Hindlimb muscle (tissue), 1 donor: Measurements from ENCODE around the gene IQCK. TPM values are rescaled to one million over a fixed set of nuclear protein-coding genes. Genes with fewer than 3 reads are reported as not detected.
"Not testable (repeated sequence)": the region's sequence is repeated elsewhere in the genome, so short reads cannot be mapped to it uniquely, and the experiment has no call there.

Experiments
- DNase-seq: peaks from one replicate; pipeline ENCODE4 v3.0.0-alpha.2; 2013
- polyA plus RNA-seq: library from polyadenylated mRNA; unstranded; fragments of 120-200 nt; gene quantifications from one replicate; pipeline ENCODE4 v1.2.1, GENCODE V29; 2013; ENCODE audit not compliant: insufficient read length

IQCK gene
- polyA plus RNA-seq, 1 donor, result 14.2 TPM

DNA sequence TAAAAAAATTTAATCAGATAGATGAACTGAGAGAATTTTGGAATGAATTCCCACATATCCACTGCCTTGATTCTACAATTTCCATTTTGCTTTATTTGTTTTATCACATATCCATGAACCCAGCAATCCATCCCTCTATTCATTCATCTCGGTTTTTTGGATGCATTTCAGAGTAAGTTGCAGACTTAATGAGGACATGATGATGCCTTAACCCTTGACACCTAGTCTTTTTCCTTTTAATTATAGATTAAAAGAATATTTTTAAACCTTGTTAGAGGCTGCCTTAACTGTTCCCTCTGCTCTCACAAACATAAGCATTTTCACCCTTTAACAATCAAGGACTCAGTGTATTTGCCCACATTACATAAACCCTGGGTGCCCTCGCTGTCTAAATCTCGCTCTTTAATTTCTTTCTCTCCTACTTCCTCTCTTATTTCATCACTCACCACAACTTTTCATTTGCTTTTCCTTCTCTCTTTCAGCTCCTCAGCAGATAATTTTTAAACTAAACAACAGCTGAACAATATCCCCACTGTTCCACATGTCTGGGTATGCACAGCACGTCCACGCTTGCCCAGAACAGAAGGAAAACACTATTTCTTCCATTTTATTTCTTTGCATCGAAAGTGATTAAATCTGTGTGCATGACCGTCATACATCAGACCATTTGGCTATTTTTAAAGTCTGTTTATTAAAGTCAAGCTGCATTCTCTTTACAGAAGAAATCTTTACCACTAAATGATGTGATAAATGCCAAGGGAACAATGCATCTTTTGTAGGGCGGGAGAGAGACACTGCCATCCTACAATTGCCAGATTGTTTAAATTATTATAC lies 39.9 kb downstream of the IQCK start:
- DNase-seq, result no peak

DNA sequence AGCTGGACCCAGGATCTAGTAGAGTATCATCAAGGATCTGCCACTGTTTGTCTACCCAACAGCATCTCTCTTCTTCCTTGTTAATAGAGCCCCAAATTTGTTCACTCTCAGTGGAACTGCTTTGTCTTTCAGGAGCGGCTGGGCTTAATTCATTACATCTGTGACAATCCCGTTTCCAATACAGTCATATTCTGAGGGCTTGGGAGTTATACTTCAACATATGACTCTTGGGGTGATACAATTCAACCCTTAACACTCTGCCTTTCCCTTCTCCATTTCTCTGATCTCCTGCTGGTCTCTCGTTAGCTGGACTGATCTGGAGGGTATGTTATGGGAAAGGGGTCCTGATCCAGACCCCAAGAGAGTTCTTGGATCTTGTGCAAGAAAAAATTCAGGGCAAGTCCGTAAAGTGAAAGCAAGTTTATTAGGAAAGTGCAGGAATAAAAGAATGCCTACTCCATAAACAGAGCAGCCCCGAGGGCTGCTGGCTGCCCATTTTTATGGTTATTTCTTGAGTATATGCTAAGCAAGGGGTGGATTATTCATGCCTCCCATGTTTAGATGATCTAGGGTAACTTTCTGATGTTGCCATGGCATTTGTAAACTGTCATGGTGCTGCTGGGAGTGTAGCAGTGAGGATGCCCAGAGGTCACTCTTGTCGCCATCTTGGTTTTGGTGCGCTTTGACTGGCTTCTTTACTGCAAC lies 42.4 kb downstream of the IQCK start:
- DNase-seq, result no peak

DNA sequence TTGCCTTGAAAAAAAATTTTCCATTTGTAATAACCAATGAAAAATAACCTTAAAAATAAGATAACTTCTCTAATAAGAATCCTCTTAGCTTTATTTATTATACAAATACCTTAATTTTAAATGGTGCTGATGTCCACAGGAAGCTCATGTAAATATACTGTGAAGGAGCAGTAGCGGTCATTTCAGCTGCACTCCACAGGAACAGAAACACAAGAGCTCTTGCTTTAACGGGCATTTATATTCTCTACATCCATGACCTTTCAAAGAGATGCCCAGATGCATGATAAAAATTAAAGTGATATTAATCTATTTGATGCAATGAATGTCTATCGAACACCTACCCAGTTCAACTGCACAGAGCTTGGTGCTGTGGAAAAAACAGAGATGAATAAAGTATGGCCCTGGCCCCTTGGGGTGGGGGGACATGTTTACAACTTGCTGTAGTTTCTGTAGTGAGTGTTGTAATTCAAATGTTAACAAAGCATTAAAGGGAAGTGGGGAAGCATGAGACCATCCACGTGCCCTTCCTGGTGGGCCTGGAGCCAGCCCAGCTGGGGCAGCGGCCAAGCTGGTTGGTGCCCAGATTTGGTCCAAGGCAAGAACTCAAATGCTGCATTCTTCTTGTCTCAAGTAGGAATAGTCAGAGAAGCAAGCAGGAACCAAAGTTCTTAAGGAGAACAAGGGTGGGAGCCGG lies 47.9 kb downstream of the IQCK start:
- DNase-seq, result peak; percentile 45

DNA sequence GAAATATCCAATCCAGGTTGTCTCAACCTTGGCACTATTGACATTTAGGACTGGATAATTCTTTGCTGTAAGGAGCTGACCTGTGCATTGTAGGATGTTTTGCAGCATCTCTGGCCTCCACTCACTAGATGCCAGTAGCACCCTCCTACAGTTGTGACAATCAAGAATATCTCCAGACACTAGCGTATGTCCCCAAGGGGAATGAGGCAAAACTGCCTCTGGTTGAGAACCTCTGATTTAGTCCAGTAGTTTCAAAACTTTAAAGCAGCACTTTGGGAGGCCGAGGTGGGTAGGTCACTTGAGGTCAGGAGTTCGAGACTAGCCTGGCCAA lies 48.4 kb downstream of the IQCK start:
- no peak for DNase-seq

DNA sequence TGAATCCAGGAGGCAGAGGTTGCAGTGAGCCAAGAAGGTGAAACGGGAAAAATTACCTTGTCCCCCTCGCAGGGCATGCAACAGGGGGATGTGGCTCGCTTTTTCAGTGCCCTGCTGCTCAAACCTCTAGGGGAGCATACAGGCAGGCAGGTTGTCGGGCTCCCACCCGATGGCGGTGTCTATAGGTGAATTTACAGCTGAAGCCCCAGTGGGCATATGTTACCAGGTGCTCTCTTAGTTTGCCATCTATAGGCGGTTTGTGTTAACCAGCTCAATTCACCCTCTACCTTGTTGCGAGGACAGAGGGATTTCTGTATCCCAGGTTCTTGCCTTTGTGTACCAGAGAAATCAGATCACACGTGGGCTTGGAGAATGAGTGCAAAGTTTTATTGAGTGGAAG lies 48.9 kb downstream of the IQCK start:
- no peak for DNase-seq

DNA sequence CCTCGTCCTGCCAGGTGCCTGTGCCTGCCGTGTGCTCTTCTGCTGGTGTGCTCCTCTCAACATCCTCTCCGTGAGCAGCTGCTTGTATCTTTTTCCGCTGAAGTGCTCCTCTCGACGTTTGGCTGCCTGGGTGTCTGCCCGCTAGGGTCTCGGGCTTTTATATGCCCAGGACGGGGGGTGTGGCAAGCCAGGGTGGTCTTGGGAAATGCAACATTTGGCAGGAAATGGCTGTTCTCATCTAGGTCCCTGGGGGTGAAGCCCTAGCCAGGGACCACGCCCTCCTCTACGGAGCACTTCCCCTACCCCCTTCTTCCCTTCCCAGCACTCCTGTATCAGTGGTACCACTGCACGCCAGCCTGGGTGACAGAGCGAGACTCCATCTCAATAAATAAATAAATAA lies 49.4 kb downstream of the IQCK start:
- no peak for DNase-seq

DNA sequence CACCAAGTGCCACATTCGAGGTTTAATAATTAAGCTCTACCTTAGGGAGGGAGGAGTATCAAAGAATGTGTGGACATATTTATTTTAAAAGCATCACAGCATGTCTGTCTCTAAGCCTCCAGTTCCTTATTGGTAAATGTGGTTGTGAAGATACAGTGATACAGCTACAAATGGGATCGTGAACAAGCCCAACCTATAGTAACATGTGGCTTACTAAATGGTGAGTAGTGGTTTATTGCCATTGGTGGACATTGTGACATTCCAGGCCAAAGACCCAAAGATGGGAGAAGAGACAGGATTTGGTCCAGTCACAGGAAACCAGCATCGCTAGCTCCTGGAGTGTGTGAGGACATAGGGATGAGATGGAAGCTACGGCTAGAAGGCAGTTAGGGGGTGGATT lies 51.2 kb downstream of the IQCK start:
- no peak for DNase-seq

DNA sequence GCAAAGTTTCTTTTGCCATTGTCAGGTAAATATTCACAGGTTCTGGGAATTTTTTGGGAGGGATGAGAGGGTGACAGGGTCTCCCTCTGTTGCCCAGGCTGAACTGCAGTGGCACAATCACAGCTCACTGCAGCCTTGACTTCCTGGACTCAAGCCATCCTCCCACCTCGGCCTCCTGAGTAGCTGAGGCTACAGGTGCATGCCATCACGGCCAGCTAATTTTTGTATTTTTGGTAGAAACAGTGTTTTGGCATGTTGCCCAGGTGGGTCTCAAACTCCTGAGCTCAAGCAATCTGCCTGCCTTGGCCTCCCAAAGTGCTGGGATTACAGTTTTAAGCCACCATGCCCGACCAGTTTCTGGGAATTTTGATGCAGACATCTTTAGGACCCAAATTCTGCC lies 53.0 kb downstream of the IQCK start:
- no peak for DNase-seq

DNA sequence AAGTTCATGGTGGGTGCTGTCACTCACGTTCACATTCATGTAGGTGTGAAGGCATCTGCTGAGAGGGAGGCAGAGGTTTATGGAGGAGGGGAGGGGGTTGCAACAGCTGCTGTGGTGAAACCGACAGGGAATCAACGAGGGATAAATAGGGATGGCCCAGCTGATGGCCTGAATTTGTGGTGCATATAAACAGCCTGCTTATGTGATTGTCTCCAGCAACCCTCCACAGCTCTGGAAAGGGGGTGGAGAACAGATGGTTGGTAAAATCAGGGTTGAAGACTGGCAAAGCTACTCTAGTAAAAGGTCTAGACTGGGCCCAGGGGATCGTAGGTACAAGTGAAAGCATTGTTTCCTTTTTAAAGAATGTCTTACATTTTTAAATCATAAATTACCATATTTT lies 53.7 kb downstream of the IQCK start:
- no peak for DNase-seq

DNA sequence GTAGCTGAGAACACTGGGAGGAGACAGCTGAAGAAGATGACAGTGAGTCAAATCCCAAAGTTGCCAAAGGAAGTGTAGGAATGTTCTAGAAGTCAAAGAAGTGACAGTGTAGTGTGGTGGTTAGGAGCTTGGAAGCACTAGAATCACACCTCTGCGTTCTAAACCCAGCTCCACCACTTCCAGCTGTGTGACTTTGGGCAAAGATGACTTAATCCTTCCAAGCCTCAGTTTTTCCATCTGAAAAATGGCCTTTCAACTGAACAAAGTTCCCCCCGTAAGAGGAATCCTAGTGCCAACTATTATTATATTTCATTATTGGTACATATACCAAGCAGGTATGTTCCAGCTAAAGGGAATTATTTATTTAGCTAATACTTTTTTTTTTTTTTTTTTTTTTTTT lies 56.0 kb downstream of the IQCK start:
- DNase-seq, result no peak

DNA sequence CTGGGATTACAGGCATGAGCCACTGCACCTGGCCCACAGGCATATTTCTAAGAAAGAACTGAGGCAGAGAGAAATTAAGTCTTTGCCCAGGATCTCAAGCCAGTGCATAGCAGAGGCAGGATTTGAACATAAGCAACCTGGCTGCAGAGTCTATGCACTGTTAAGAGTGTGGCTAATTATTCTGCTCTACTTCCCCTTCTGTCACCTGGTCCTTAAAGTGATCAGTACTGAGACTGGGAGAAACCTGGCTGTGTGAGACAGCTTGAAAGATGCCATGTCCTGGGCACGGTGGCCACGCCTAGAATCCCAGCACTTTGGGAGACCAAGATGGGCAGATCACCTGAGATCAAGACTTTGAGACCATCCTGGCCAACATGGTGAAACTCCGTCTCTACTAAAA lies 58.1 kb downstream of the IQCK start:
- DNase-seq, result no peak

DNA sequence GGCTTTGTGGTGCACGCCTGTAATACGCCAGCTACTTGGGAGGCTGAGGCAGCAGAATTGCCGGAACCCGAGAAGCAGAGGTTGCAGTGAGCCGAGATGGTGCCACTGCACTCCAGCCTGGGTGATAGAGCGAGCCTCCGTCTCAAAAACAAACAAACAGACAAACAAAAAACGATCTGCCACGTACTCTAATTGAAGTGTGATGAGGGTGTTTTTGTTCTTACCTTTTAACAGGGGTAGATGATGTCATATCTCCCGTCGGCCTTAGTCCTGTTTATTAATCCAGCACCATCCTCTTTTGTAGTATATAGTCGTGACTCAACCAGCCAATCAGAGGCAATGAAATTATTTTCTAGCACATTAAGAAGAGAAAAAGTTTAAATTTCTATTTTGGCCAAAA lies 58.5 kb downstream of the IQCK start:
- no peak for DNase-seq

DNA sequence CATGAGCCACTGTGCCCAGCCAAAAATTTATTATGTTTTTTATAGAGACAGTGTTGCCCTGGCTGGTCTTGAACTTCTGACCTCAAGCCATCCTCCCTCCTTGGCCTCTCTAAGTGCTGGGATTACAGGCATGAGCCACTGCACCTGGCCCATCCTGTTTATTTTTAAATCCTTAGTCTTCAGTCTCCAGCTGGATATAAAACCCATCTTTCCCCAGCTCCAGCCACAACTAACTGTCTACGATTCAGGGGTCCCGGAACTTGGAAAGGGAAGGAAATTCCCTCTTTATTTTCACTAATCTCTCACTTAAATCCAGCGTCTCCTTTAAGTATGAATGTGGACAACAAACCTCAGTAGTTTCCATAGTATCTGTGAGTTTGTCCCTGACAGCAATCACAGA lies 62.2 kb downstream of the IQCK start:
- DNase-seq, result no peak

DNA sequence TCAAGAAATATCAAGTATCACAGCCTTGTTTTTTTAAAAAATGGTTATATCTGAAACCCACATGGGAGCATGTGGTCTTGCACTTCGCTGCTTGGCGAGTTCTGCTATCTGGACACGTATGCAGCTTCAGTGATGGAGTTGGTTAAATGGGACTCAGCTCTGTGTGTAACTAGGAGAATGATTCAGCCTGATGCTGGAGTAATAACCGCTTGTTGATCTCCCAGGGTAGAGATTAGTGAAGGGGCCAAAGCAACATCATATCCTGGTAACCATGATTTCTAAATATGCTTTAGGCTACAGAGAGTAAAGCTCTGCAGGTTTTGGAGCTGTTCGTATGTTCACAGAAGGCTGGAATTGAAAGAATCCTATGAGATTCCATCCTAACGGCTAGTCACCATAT lies 63.2 kb downstream of the IQCK start:
- DNase-seq, result peak; percentile 54

DNA sequence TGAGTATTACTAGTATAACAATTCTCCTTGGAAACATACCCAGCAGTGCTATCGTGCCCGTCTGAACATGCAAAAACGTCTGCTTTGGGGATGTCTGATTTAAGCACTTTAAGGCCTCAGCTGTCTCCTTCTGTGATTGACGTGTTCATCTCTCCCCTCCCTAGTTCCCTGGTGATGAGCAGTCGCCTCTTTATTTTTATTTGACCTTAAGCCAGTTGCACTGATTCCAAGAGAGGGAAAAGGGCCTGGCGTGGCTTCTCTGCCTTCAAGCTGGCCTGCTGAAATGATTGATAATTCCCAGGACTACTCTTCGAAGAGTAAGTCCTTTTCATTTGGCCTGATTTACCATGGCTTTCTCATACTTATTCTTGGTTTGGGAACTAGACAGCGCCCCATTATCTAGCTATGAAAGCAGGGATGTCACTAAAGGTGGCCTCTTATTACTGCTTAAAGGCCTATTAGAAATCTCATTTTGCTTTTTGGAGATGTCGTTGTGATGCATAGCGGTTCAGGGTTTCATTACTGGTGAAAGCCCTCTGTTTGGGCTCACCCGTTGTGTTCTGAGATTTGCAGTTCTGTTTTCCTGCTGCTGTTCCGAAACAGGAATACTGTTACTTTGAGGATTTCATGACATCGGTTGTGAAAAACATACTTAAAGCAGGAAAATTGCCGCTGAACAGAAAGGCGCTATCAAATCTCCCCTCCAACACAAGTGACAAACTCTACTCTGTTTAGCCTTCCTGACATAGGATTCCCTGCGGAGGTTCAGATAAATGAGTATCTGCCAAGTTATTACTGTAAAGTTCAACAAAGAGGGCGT lies 65.5 kb downstream of the IQCK start:
- DNase-seq, result peak; percentile 54

DNA sequence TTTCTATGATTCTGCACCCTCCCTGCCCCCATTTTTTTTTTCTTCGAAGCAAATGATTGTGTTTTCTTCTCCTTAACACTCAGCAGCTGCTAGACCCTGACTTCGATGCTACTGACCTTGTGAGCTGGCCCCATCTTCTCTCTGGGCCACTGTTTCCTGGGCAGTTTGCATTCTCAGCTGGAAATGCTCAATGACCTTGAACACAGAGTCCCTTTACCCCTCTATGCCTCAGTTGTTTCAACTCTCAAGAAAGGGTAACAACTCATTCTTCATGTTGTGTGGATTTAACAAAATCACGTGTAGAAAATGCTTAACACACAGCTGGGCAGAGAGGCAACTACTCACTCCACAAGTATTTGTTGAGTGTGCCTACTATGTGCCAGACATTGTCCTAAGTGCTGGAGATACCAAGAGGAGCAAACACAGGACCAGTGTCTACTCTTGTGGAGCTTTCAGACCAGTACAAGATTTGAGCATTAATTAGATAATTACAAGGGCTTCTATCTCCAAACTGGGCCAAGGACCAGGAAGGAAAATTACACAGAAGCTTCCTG lies 66.2 kb downstream of the IQCK start:
- DNase-seq, result no peak

DNA sequence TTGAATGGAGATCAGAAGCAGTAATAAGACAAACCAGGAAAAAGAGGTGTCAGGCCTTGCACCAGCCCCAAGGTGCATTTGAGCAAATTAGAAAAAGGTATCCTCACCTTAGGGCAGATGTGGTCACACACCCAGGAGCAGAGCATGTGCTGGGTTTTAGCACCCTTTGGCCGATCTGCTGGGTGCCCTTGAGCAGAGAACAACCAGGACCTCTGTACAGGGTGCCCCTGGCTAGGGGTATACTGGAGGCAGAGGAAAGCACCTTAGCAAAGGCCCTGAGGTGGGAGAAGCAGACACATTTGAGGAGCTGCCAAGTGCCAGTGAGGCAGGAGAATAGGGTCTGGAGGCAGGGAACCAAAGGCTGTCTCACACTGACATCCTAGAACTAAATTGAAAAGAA lies 67.0 kb downstream of the IQCK start:
- no peak for DNase-seq

DNA sequence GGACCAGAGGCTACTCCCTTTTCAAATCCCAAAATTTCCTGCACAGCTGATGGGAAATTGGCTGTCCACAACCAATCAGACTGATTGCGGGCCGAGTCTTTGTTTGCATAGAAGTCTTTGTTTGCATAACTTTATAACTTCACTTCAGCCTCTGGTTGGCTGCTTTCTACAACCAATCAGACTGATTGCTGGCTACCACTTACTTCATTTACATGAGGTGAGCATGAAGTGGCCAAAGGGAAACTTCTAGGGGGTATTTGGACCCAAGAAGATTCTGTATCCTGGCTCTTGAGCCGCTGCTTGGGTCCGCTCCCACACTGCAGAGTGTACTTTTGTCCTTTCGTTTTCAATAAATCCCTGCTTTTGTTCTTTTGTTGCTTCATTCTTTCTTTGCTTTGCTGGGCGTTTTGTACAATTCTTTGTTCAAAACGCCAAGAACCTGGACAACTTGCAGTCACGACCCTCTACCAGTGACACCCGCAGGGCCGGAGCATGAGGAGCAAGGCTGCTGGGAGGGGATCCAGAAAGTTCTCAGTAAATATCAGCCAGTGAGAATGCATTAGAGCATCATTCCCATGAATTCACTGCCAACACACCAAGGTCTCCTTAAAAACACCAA lies 67.5 kb downstream of the IQCK start:
- DNase-seq, result peak; percentile 50

DNA sequence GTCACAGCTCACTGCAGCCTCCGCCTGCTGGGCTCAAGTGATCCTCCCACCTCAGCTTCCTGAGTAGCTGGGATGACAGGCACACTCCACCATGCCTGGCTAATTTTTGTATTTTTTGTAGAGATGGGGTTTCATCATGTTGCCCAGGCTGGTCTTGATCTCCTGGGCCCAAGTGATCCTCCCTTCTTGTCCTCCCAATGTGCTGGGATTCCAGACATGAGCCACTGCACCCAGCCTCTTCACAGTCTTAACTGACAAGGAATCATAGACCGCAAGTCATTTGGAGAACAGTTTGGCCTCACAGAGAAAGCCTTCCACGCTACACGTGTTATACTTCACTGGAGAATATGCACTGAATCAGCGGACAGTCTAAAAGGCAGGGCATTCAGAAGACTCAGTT lies 83.3 kb downstream of the IQCK start:
- DNase-seq, result not testable (repeated sequence)

DNA sequence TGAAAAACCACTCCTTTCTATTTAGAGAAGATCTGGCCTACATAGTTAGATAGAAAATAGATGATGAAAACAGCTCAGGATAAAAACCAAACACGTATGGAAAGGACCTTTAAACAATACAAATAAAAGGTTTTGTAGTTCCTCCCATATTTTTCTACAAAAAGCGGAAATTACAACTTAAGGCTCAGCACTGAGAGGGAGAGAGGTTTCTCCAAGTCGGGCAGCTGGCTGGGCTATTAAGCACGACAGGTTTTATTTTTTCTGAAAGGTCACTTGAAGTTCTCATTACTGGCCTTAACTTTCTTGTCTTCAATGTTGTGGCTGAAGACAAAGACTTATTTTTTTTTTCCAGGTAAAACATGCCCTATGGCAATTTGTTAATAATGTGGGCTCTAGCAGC lies 83.8 kb downstream of the IQCK start:
- DNase-seq, result not testable (repeated sequence)

DNA sequence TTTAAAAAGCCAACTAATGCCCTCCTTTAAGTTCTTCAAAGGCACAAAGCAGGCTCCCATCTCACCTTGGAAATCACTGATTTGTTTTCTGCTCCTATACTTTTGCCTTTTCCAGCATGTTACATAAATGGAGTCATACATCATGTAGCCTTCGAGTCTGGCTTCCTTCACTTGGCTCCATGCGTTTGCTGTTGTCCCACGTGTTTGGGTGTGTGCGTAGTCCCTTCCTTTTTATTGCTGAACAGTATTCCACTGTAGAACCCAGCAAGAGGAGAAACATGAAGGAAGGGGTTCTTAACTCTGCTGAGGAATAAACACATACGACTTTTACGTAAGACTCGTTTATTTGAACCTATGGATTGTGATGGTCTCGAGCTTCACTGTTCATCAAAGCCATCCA lies 84.5 kb downstream of the IQCK start:
- no peak for DNase-seq
